ENCODE data around the gene SLC24A3.

Gene SLC24A3

GRCh38 chr20:19256906-19257595 is 44.6 kb downstream of the SLC24A3 start:
- no peak overlapping the region for H3K4me3 ChIP-seq (ENCODE audit: low read length)
- H3K9me3 ChIP-seq (ENCODE audit: insufficient read depth, low read depth, low read length): no peaks in the 10 kb centered on the region
- 94% methylated on average over 11 of the region's 11 CpGs for WGBS
- H3K27ac ChIP-seq (ENCODE audit: low read depth, low read length): no peak overlapping the region
- H3K27me3 ChIP-seq (ENCODE audit: insufficient read depth, low read length): no peaks in the 10 kb centered on the region
- H3K4me1 ChIP-seq (ENCODE audit: insufficient read depth, low read length): no peaks in the 10 kb centered on the region; the same call in 1 of the 2 replicates
- no peak overlapping the region for H3K9ac ChIP-seq (ENCODE audit: low read depth, low read length)
- H3K36me3 ChIP-seq (ENCODE audit: insufficient read depth, low read length): no peaks in the 10 kb centered on the region

- no peak overlapping the region for H3K4me3 ChIP-seq (ENCODE audit: low read length)
- no peaks in the 10 kb centered on the region for H3K27me3 ChIP-seq (ENCODE audit: insufficient read depth, low read length)
- no peaks in the 10 kb centered on the region for H3K9me3 ChIP-seq (ENCODE audit: insufficient read depth, low read depth, low read length)
- no peak overlapping the region for H3K27ac ChIP-seq (ENCODE audit: low read depth, low read length)
- WGBS: 74% methylated on average over 6 of the region's 6 CpGs
- no peak overlapping the region for H3K9ac ChIP-seq (ENCODE audit: low read depth, low read length)
- no peaks in the 10 kb centered on the region for H3K36me3 ChIP-seq (ENCODE audit: insufficient read depth, low read length)
- no peaks in the 10 kb centered on the region; the same call in 1 of the 2 replicates for H3K4me1 ChIP-seq (ENCODE audit: insufficient read depth, low read length)
Measured at GRCh38 chr20:19257865-19258264, 45.4 kb downstream of the SLC24A3 start.

- H3K4me3 ChIP-seq (ENCODE audit: low read length): no peak overlapping the region
- H3K27me3 ChIP-seq (ENCODE audit: insufficient read depth, low read length): no peaks in the 10 kb centered on the region
- H3K9me3 ChIP-seq (ENCODE audit: insufficient read depth, low read depth, low read length): no peaks in the 10 kb centered on the region
- H3K4me1 ChIP-seq (ENCODE audit: insufficient read depth, low read length): no peaks in the 10 kb centered on the region; the same call in 1 of the 2 replicates
- 95% methylated on average over 7 of the region's 7 CpGs for WGBS
- H3K27ac ChIP-seq (ENCODE audit: low read depth, low read length): no peak overlapping the region
- no peaks in the 10 kb centered on the region for H3K36me3 ChIP-seq (ENCODE audit: insufficient read depth, low read length)
- H3K9ac ChIP-seq (ENCODE audit: low read depth, low read length): no peak overlapping the region
Measured at GRCh38 chr20:19259141-19259591, 46.7 kb downstream of the SLC24A3 start.

GRCh38 chr20:19260412-19261090 is 48.1 kb downstream of the SLC24A3 start:
- no peak overlapping the region for H3K27ac ChIP-seq (ENCODE audit: low read depth, low read length)
- no peaks in the 10 kb centered on the region for H3K36me3 ChIP-seq (ENCODE audit: insufficient read depth, low read length)
- WGBS: 89% methylated on average over 9 of the region's 9 CpGs
- H3K4me3 ChIP-seq (ENCODE audit: low read length): no peak overlapping the region
- H3K27me3 ChIP-seq (ENCODE audit: insufficient read depth, low read length): no peaks in the 10 kb centered on the region
- no peak overlapping the region for H3K9ac ChIP-seq (ENCODE audit: low read depth, low read length)
- peaks cover 3% of the 10 kb centered on the region; the same call in 1 of the 2 replicates for H3K4me1 ChIP-seq (ENCODE audit: insufficient read depth, low read length)
- no peaks in the 10 kb centered on the region for H3K9me3 ChIP-seq (ENCODE audit: insufficient read depth, low read depth, low read length)

GRCh38 chr20:19264191-19264590 is 51.7 kb downstream of the SLC24A3 start:
- no peaks in the 10 kb centered on the region for H3K27me3 ChIP-seq (ENCODE audit: insufficient read depth, low read length)
- no peak overlapping the region for H3K4me3 ChIP-seq (ENCODE audit: low read length)
- H3K36me3 ChIP-seq (ENCODE audit: insufficient read depth, low read length): no peaks in the 10 kb centered on the region
- H3K4me1 ChIP-seq (ENCODE audit: insufficient read depth, low read length): peaks cover 5% of the 10 kb centered on the region; the same call in 1 of the 2 replicates
- H3K9ac ChIP-seq (ENCODE audit: low read depth, low read length): no peak overlapping the region
- no peak overlapping the region for H3K27ac ChIP-seq (ENCODE audit: low read depth, low read length)
- WGBS: 94% methylated on average over 4 of the region's 7 CpGs
- H3K9me3 ChIP-seq (ENCODE audit: insufficient read depth, low read depth, low read length): no peaks in the 10 kb centered on the region

- no peaks in the 10 kb centered on the region for H3K27me3 ChIP-seq (ENCODE audit: insufficient read depth, low read length)
- WGBS: 97% methylated on average over 3 of the region's 3 CpGs
Measured at GRCh38 chr20:19265646-19266374, 53.4 kb downstream of the SLC24A3 start.

GRCh38 chr20:19268426-19268825 is 56.0 kb downstream of the SLC24A3 start:
- H3K27me3 ChIP-seq (ENCODE audit: insufficient read depth, low read length): no peaks in the 10 kb centered on the region
- H3K9ac ChIP-seq (ENCODE audit: low read depth, low read length): no peak overlapping the region
- no peak overlapping the region for H3K4me3 ChIP-seq (ENCODE audit: low read length)
- H3K4me1 ChIP-seq (ENCODE audit: insufficient read depth, low read length): peaks cover 5% of the 10 kb centered on the region; the same call in 1 of the 2 replicates
- 95% methylated on average over 2 of the region's 2 CpGs for WGBS
- no peak overlapping the region for H3K27ac ChIP-seq (ENCODE audit: low read depth, low read length)
- no peaks in the 10 kb centered on the region for H3K36me3 ChIP-seq (ENCODE audit: insufficient read depth, low read length)
- H3K9me3 ChIP-seq (ENCODE audit: insufficient read depth, low read depth, low read length): no peaks in the 10 kb centered on the region

More at GRCh38 chr20:19265646-19266374, 53.4 kb downstream of the SLC24A3 start:
- Histone ChIP-seq H3K36me3 (ENCODE audit: insufficient read depth, low read length) (no peaks in the 10 kb centered on the region), H3K9me3 (ENCODE audit: insufficient read depth, low read depth, low read length) (no peaks in the 10 kb centered on the region), H3K4me3 (ENCODE audit: low read length) (no peak overlapping the region; the same call in 1 of the 2 replicates), H3K27ac (ENCODE audit: low read depth, low read length) (no peak overlapping the region), H3K4me1 (ENCODE audit: insufficient read depth, low read length) (peaks cover 5% of the 10 kb centered on the region; the same call in 1 of the 2 replicates), H3K9ac (ENCODE audit: low read depth, low read length) (no peak overlapping the region)

GRCh38 chr20:19269737-19270340 is 57.4 kb downstream of the SLC24A3 start:
- Histone ChIP-seq H3K27ac (ENCODE audit: low read depth, low read length) (no peak overlapping the region), H3K9ac (ENCODE audit: low read depth, low read length) (no peak overlapping the region), H3K4me1 (ENCODE audit: insufficient read depth, low read length) (peaks cover 5% of the 10 kb centered on the region; the same call in 1 of the 2 replicates), H3K9me3 (ENCODE audit: insufficient read depth, low read depth, low read length) (no peaks in the 10 kb centered on the region), H3K27me3 (ENCODE audit: insufficient read depth, low read length) (no peaks in the 10 kb centered on the region), H3K4me3 (ENCODE audit: low read length) (no peak overlapping the region), H3K36me3 (ENCODE audit: insufficient read depth, low read length) (no peaks in the 10 kb centered on the region)
- 83% methylated on average over 8 of the region's 8 CpGs for WGBS

- no peak overlapping the region for H3K9ac ChIP-seq (ENCODE audit: low read depth, low read length)
- no peak overlapping the region for H3K27ac ChIP-seq (ENCODE audit: low read depth, low read length)
- 95% methylated on average over 7 of the region's 7 CpGs for WGBS
- H3K4me1 ChIP-seq (ENCODE audit: insufficient read depth, low read length): no peaks in the 10 kb centered on the region
- no peak overlapping the region for H3K4me3 ChIP-seq (ENCODE audit: low read length)
- no peaks in the 10 kb centered on the region for H3K27me3 ChIP-seq (ENCODE audit: insufficient read depth, low read length)
- H3K36me3 ChIP-seq (ENCODE audit: insufficient read depth, low read length): no peaks in the 10 kb centered on the region
- no peaks in the 10 kb centered on the region for H3K9me3 ChIP-seq (ENCODE audit: insufficient read depth, low read depth, low read length)
Measured at GRCh38 chr20:19271879-19272651, 59.6 kb downstream of the SLC24A3 start.

GRCh38 chr20:19272976-19273654 is 60.7 kb downstream of the SLC24A3 start:
- no peaks in the 10 kb centered on the region for H3K9me3 ChIP-seq (ENCODE audit: insufficient read depth, low read depth, low read length)
- no peak overlapping the region for H3K27ac ChIP-seq (ENCODE audit: low read depth, low read length)
- H3K4me1 ChIP-seq (ENCODE audit: insufficient read depth, low read length): no peaks in the 10 kb centered on the region
- H3K27me3 ChIP-seq (ENCODE audit: insufficient read depth, low read length): no peaks in the 10 kb centered on the region
- no peak overlapping the region for H3K4me3 ChIP-seq (ENCODE audit: low read length)
- H3K36me3 ChIP-seq (ENCODE audit: insufficient read depth, low read length): no peaks in the 10 kb centered on the region
- no peak overlapping the region for H3K9ac ChIP-seq (ENCODE audit: low read depth, low read length)
- 91% methylated on average over 6 of the region's 6 CpGs for WGBS
